ENCODE results near the gene EFHC2. TPM values are rescaled to one million over a fixed set of nuclear protein-coding genes. Genes with fewer than 3 reads are reported as not detected.

EFHC2 gene
- total and polyA plus RNA-seq, 12 donors: 1.5 to 17.9 (median 10.3) TPM

- ATAC-seq (no peak), DNase-seq (no peak)
- no peaks in the 10 kb centered on the region for H3K4me1 ChIP-seq
- H3K4me3 ChIP-seq: no peak overlapping the region
- no peaks in the 10 kb centered on the region for H3K36me3 ChIP-seq
- TF ChIP-seq CTCF (IDR thresholded peaks at IDR 0.05): no peak
- H3K27ac ChIP-seq: no peak overlapping the region
- no peaks in the 10 kb centered on the region for H3K9me3 ChIP-seq
- 51 to 52% methylated on average over 2 of the region's 2 CpGs for WGBS, 2 donors
- H3K27me3 ChIP-seq: peaks cover 0 to 27% (median 0%) of the 10 kb centered on the region in 7 donors
- intact Hi-C loops (cut with DNase I): no loop called here
Observed at GRCh38 chrX:44234541-44234940, 108.9 kb downstream of the EFHC2 start.

GRCh38 chrX:44234116-44234515, 109.4 kb downstream of the EFHC2 start:
- no peaks in the 10 kb centered on the region for H3K9me3 ChIP-seq
- ATAC-seq: no peak
- no peaks in the 10 kb centered on the region for H3K36me3 ChIP-seq
- H3K27me3 ChIP-seq: peaks cover 0 to 27% (median 0%) of the 10 kb centered on the region in 7 donors
- H3K4me3 ChIP-seq: no peak overlapping the region
- no peaks in the 10 kb centered on the region for H3K4me1 ChIP-seq
- TF ChIP-seq CTCF (IDR thresholded peaks at IDR 0.05): no peak
- no peak for DNase-seq
- H3K27ac ChIP-seq: no peak overlapping the region
- intact Hi-C loops (cut with DNase I): no loop called here

GRCh38 chrX:44232081-44232480, 111.4 kb downstream of the EFHC2 start:
- ATAC-seq (no peak), DNase-seq (no peak)
- no peaks in the 10 kb centered on the region for H3K36me3 ChIP-seq
- intact Hi-C loops (cut with DNase I): no loop called here
- WGBS, 2 donors: 92 to 94% methylated on average over 5 of the region's 5 CpGs
- H3K4me1 ChIP-seq: no peaks in the 10 kb centered on the region
- no peak overlapping the region for H3K27ac ChIP-seq
- no peak overlapping the region for H3K4me3 ChIP-seq
- peaks cover 0 to 27% (median 0%) of the 10 kb centered on the region in 7 donors for H3K27me3 ChIP-seq
- no peak for TF ChIP-seq CTCF (IDR thresholded peaks at IDR 0.05)
- no peaks in the 10 kb centered on the region for H3K9me3 ChIP-seq

- H3K9me3 ChIP-seq: no peaks in the 10 kb centered on the region
- H3K4me1 ChIP-seq: no peaks in the 10 kb centered on the region
- H3K27ac ChIP-seq: no peak overlapping the region
- no peaks in the 10 kb centered on the region for H3K36me3 ChIP-seq
- no peak overlapping the region for H3K4me3 ChIP-seq
- H3K27me3 ChIP-seq: peaks cover 0 to 35% (median 0%) of the 10 kb centered on the region in 7 donors
- intact Hi-C loops (cut with DNase I): no loop called here
- WGBS, 2 donors: 70 to 81% methylated on average over 4 of the region's 4 CpGs
- DNase-seq: no peak
- no peak for TF ChIP-seq CTCF (IDR thresholded peaks at IDR 0.05)
- no peak for ATAC-seq
Observed at GRCh38 chrX:44228621-44229020, 114.9 kb downstream of the EFHC2 start.
